Measurements from ENCODE around the gene TENT5A.
"Not testable (repeated sequence)": the region's sequence is repeated elsewhere in the genome, so short reads cannot be mapped to it uniquely, and the experiment has no call there.

Gene TENT5A

DNA sequence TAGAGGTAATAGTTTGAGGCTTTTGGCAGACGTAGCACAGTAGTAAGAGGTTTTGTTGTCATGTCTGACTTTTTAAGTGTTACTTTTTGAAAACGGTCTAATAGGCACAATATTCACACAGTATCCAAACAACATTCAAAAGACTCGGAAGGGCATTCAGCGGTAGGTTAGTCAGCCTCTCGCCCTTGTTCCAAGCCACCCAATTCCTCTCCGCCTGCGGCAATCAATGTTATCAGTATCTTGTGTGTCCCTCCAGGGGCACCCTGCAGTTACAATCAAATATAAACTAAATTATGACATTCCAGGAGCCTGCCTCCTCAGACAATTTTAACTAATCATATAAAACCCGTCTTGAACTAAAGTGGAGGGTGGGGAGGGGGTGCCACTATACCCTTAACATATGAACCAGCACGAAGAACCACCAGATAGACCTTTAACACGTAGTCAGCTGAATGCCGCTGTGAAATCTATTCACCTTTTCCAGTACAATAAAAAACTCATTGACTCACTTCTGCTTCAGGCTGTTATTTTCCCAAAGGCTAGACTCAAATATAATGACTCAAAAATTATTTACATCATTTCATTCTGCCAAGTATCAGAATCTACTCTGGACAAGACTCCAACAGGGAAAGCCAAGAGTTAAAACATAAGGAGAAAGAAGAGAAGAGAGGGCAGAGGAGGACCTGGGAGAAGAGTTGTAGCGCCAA is 1.6 kb downstream of the TENT5A start:
- no peak for DNase-seq (ENCODE audit: low read depth in 2 of 2)

DNA sequence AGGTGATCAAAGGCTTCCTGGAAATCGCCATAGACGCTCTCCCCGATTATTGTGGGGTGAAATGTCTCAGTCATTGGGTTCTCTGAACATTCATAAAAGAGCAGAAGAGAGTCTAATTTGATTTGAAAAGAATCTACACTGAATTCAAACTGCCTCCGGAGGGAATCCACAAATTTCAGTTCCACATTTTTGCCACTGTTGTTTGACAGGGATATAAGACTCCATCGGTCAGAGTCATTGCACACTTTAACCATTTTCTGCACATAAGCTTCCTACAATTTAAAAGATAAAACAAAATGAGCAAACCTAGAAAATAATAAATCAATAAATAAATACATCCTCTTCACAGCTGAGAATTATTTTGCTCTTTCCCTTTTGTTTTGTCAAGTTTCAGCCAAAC is 2.3 kb downstream of the TENT5A start:
- DNase-seq (ENCODE audit: low read depth in 2 of 2), result no peak

GRCh38 chr6:81749707-81750106 is 2.8 kb downstream of the TENT5A start:
- DNase-seq (ENCODE audit: low read depth in 2 of 2), result no peak

DNA sequence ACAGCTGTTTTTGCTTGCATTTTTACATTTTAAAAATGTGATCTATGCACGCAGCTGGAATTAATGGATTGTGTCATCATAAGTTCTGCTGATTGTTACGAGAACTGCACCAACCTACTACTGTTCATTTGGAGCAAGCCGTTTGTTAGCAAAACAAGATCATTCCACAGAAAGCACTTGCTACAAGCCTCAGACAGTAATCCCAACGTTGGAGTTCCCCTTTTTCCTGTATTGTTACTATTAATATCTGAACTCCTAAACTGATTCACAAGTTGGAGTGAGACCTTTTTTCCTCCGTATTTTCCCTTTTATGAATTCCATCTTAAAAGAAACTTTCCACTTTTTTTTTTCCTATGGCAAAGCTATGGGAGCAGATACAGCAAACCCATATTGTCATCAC is 3.5 kb downstream of the TENT5A start:
- no peak for DNase-seq (ENCODE audit: low read depth in 2 of 2)

DNA sequence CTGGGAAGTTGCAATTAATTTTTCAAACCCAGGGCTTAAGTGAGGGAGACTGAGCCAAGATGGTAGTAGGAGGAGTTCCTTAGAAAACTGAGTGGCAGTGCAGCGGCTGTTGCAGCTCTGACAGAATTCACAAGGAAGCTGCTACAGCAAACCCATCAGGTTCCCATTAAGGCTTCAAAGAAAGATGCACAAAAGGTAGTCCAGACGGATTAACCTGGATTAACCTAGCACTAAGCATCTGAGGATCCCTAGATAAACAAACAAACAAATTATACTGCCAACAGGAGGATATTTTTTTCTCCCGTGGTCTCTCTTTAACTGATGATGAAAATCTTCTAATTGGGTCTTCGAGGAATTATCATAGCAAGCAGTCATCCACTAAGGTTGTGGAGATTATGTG is 5.2 kb downstream of the TENT5A start:
- no peak for DNase-seq (ENCODE audit: low read depth in 2 of 2)

DNA sequence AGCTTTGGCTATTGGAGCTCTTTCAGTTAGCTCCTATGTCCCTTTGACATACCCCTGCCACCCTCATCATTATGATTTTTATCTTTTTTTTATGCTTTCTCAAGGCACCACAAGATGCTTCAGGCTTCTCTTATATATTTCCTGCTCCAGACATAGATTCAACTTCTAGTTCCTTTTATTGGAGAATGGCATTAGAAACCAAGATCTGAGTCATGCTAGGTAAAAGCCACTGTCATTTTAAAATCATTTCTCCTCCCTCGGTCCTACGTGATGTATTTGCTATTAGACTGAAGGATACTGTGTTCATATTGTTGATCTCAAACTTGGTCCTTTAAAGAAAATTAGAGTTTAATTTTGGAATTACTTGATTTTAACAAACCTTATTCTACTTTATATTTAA is 8.3 kb downstream of the TENT5A start:
- no peak for DNase-seq (ENCODE audit: low read depth in 2 of 2)

- no peak for DNase-seq (ENCODE audit: low read depth in 2 of 2)
These were observed 8.8 kb downstream of the TENT5A start for GRCh38 chr6:81743649-81744048.

GRCh38 chr6:81741689-81742088 is 10.8 kb downstream of the TENT5A start:
- no peak for DNase-seq (ENCODE audit: low read depth in 2 of 2)

GRCh38 chr6:81740591-81740990 is 11.9 kb downstream of the TENT5A start:
- not testable (repeated sequence) for DNase-seq (ENCODE audit: low read depth in 2 of 2)

DNA sequence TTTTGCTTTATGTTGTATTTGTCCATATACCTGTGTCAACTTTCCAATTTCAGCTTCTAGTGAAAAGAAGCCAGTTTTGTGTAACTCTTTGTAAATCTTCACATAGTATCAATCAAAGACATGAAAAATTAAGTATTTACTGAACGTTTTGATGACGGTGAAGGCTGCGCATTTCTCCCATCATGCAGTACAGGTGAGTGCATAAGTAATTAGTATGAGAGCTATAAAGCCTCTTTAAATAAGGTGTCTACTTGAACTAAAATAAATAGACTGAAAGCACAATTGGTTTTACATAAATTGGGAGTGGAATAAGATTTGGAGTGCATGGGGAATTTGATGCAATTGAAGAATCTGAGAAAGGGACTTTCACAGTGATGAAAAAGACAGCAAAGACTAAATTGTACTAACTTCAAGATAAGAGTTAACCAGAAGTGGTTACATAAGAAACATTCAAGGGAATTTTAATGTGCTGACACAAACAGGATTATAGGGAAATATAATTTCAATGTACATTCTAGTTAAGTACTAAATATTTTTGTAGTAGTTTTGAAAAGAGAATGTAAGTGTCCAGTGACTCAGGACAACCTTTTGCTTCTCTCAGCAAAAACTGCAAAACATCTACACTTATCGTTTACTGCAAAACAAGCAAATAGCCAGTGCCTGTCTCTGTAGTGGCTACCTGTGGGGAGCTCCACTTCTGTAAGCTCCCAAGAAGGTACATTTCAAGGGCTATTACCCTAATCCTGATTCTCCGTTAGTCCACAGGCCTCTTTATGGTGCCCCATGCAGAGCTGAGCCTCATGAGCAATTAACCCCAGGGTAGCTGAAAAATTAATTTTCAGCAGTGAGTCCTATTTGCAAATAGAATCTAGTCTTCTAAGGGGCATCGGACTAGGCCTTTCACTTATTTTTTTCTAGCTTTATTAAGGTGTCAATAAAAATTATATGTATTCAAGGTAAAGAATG is 13.0 kb downstream of the TENT5A start:
- no peak for DNase-seq (ENCODE audit: low read depth in 2 of 2)

GRCh38 chr6:81736428-81736827 is 16.1 kb downstream of the TENT5A start:
- no peak for DNase-seq (ENCODE audit: low read depth in 2 of 2)

DNA sequence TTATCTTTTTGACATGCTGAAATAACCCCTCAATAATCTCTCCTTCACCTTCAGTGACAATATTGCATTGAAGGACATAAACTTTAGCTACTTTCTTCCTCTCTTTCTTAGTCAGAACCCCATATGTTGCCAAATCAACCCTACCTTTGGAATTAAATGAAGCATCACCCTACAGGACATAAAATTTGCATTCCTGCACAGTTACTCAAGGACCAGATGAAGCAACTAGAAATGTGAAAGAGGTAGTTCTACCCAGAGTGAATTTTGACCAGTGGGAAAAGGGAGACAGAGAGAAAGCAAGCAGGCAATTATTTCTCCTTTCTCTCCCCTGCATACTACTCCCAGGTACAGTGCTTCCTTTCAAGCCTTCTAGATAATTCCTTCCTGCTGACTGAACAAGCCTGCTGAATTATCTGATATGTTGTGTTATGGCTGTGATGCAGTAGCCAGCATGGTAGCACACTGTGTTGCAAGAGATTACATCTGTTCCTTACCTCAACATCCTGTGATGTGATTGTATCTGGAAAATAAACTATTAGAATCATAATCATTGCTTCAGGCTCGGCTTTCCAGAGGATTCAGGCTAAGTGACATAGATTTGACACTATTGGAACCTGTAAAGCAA is 16.6 kb downstream of the TENT5A start:
- DNase-seq (ENCODE audit: low read depth in 2 of 2), result no peak

DNA sequence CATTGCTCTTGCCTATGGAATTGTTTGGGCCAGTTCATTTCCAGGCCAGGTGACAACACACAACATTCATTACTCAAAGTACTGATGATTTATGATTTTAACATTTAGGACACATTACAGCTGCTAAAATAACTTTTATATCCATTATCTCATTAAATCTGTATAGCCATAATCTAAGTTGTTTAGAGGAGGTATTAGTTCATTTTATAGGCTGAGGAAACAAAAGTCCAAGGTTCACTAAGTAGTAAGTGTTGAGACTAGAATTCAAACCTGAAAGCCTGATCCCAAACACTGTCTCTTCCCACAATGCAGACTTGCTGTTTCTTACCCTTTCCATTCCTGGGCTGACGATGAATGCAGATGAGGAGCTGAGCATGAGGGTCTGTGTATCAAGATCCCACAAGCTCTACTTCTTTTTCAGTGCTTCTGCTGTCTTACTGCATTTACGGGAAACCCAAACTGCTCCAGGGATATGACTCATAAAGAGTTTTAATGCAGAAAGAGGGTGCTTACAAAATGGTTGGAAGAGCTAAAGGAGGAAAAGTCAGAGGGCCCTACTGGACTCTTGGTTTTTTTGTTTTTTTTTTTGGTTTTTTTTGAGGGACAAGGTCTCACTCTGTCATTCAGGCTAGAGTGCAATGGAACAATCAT is 17.9 kb downstream of the TENT5A start:
- no peak for DNase-seq (ENCODE audit: low read depth in 2 of 2)

GRCh38 chr6:81734081-81734480 is 18.4 kb downstream of the TENT5A start:
- DNase-seq (ENCODE audit: low read depth in 2 of 2), result no peak

- DNase-seq (ENCODE audit: low read depth in 2 of 2), result no peak
These were observed 20.7 kb downstream of the TENT5A start for GRCh38 chr6:81731814-81732213.

- DNase-seq (ENCODE audit: low read depth in 2 of 2), result no peak
These were observed 24.5 kb downstream of the TENT5A start for GRCh38 chr6:81727876-81728517.

DNA sequence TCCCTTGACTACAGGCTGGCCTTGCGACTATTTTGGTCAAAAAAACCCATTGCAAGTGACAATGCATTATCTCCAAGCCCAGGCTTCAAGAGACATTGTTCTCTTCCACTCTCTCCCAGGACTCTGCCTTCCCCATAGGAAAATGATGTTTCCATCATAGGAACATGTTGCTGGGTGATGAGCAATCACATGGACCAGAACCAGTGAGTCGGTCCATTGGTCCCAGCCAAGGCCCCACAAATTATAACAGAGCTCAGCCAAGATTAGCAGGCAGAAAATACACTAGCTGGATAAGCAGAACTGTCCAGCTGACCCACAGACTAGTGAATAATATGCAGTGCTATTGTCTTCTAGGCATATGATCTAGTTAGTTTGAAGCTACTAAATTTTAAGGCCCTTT is 27.4 kb downstream of the TENT5A start:
- DNase-seq (ENCODE audit: low read depth in 2 of 2), result no peak

DNA sequence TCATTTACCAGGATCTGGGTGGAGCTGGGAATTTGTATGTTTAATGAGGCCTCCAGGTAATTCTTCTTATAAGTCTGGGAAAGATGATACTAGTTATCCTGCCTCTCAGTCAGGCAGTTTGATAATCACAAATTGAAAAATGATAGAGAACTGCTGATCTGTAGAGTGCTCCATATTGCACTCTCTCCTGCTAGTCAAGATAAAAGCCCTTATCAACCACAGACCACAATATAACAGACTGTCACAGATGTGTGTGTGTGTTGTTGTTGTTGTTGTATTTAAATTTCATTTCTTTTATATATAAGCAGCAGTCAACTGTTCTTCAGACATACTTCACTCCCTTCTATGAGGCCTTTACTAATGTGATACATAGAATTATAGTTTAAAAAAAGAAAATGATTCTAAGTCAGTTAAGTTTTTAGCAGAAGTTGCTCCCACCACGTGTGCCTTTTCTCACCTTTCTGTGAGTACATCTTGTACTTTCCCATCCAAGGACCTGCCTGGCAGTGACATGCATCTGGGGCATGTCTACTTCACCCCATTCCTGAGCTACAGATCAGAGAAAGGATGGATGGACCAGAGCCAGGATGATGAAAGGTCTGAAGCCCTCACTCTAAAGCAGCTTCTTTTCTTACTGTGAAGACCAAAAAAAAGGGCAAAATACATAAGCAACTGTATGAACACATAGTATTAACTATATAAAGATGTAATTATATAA is 29.8 kb downstream of the TENT5A start:
- DNase-seq (ENCODE audit: low read depth in 2 of 2), result no peak

DNA sequence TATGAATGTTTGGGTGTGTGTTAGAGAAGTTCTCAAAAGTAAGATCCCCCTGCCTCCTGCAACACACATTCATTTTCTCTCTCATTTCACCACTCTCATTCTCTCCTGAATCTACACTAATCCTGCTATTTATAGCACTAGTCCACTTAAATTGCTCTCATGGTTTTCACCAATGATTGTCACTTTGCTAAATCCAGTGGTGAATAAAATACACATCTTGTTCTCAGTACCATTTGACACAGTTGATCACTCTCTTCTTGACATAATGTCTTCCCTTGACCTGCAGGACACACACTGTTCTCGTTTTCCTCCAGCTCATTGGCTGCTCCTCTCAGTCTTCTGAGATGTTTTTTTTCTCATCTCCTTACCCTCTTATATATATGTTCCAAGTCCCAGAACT is 32.1 kb downstream of the TENT5A start:
- DNase-seq (ENCODE audit: low read depth in 2 of 2), result no peak

DNA sequence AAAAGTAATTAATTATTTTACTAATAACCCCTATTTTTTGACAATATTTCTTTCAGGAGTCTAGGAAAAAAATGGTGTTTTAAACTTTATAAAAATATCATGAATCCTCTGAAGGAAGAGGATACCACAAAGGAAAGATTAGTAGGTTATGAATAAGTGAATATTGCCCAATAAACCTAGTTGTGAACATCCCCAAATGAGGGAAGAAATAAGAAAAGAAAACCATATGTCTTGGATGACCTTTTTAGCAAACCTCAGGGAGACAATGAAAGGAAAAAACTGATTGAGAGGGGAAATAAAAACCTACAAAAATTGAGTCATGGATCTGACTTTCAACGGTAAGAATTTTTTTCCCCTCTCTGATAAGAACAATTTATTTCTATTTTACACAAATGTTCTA is 34.4 kb downstream of the TENT5A start:
- DNase-seq (ENCODE audit: low read depth in 2 of 2), result no peak

- DNase-seq (ENCODE audit: low read depth in 2 of 2), result no peak
These were observed 37.8 kb downstream of the TENT5A start for GRCh38 chr6:81714684-81715083.
